Transverse colon (tissue), 4 donors: ENCODE results near the gene RNU6-1. TPM values are rescaled to one million over a fixed set of nuclear protein-coding genes. Genes with fewer than 3 reads are reported as not detected.

ENCODE experiments used
- DNase-seq: peaks from one replicate; pipeline ENCODE4 v3.0.0-alpha.2; 2019
- H3K27ac ChIP-seq, 4 donors: fragments of 200-600 bp; sonication (generic); 2 replicates each; pipeline ENCODE4 v1.5.1; 2016 to 2018; ENCODE audit warnings: inconsistent platforms in 4 of 4
- H3K27me3 ChIP-seq: fragments of 200-600 bp; sonication (generic); 2 replicates; pipeline ENCODE4 v1.5.1; 2017; ENCODE audit warnings: inconsistent platforms
- H3K36me3 ChIP-seq, 4 donors: fragments of 200-600 bp; sonication (generic); 2 replicates each; pipeline ENCODE4 v1.5.1; 2017 to 2019; ENCODE audit warnings: inconsistent platforms in 4 of 4
- H3K4me1 ChIP-seq, 4 donors: fragments of 200-600 bp; sonication (generic); 2 replicates each; pipeline ENCODE4 v1.5.1; 2017 to 2020; ENCODE audit warnings: inconsistent platforms in 4 of 4
- H3K4me3 ChIP-seq, 4 donors: fragments of 200-600 bp; sonication (generic); 1 replicate in 1 of 4; 2 replicates in 3 of 4; pipeline versions ENCODE4 v1.5.1 to v1.6.1; 2017 to 2019; ENCODE audit warnings: inconsistent platforms in 4 of 4
- H3K9me3 ChIP-seq, 2 donors: fragments of 200-600 bp; sonication (generic); 2 replicates each; pipeline ENCODE4 v1.5.1; 2017 to 2019; ENCODE audit warnings: inconsistent platforms in 2 of 2
- EP300 ChIP-seq: sonication (generic); formaldehyde crosslinking; IDR thresholded peaks from one replicate; pipeline ENCODE4 v1.6.1; 2017; ENCODE audit warnings: antibody characterized with exemption, low read depth
- POLR2A ChIP-seq: fragments of 450-650 bp; IDR thresholded peaks from one replicate; pipeline ENCODE4 v1.6.1; 2016; ENCODE audit warnings: antibody characterized with exemption, mild to moderate bottlenecking, moderate library complexity
- POLR2AphosphoS5 ChIP-seq, 3 donors: sonication (generic); formaldehyde crosslinking; IDR thresholded peaks; one replicate each; pipeline ENCODE4 v1.6.1; 2016; ENCODE audit warnings: antibody characterized with exemption in 3 of 3
- WGBS, 2 donors: methylation state at CpG; one replicate each; pipeline ENCODE4 v1.1.5; 2018; ENCODE audit warnings: low coverage in 1 of 2; 5-methylcytosine and 5-hydroxymethylcytosine counted together
- in situ Hi-C, 4 donors: fragments of 200-750 bp; cut with MboI; loops; one replicate each; pipeline versions ENCODE4 v1.15.0 to v1.15.1; 2017; ENCODE audit warnings: low sequenced_read_pairs in 3 of 4, low pct_ligation_motif_present in 1 of 4, low pct_unique_long_range_greater_than_20kb in 1 of 4
- intact Hi-C: fragments of 100-400 bp; cut with DNase I; formaldehyde crosslinking; loops from one replicate; pipeline ENCODE4 v1.15.1; 2023; ENCODE audit warnings: low total_unique reads
- total RNA-seq, 4 donors: library from RNA; depleted of rRNA; stranded (reverse); fragments of >200 nt; gene quantifications; one replicate each; pipeline ENCODE4 v1.1.0, GENCODE V29; 2016
- TF ChIP-seq, protein P1 (sequence below), 5 experiments: fragments of 200-600 bp in 3 of 5; fragments of 450-650 bp in 2 of 5; sonication (generic) in 3 of 5; IDR thresholded peaks; 1 replicate in 2 of 5; 2 replicates in 3 of 5; pipeline ENCODE4 v1.5.1; 2016 to 2017; ENCODE audit warnings: antibody characterized with exemption in 5 of 5, inconsistent platforms in 3 of 5, mild to moderate bottlenecking in 2 of 5, moderate library complexity in 1 of 5

Gene RNU6-1
- not detected for total RNA-seq

DNA sequence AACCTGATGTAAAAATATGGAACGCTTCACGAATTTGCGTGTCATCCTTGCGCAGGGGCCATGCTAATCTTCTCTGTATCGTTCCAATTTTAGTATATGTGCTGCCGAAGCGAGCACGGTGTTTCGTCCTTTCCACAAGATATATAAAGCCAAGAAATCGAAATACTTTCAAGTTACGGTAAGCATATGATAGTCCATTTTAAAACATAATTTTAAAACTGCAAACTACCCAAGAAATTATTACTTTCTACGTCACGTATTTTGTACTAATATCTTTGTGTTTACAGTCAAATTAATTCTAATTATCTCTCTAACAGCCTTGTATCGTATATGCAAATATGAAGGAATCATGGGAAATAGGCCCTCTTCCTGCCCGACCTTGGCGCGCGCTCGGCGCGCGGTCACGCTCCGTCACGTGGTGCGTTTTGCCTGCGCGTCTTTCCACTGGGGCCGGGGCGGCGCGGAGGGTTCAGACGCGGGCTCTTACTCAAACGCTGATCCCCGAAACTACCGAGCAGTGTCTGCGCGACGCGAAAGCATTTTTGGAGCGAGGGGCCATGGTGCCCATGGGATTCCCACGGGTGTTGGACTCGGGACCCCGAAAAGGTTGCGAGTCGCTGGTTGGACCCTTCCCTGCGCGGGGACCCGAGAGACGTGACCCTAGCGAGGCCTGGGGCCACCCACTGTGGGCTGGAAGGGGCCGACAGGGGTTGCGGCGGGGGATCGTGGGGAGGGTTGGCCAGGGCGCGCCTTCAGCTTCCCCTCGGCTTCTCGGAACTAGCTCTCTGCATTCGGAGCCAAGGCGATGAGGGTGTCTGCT lies at the start of gene RNU6-1:
TSS of gene RNU6-1 (minus strand) at position 117 of the 820 bp plus-strand sequence.
- WGBS, 2 donors: 0 to 1% methylated on average over 14 to 60 of the region's 62 CpGs
- peak; percentile 94 for DNase-seq
- Histone ChIP-seq H3K36me3 (no peaks in the 10 kb centered on the region), H3K9me3 (no peaks in the 10 kb centered on the region), H3K4me1 (peaks cover 12 to 35% (median 29%) of the 10 kb centered on the region in 4 donors), H3K27ac (peak within 1 kb of the TSS; percentile 97 to 100 (median 98)), H3K4me3 (peak within 1 kb of the TSS; percentile 80 to 94 (median 90)), H3K27me3 (peaks cover 11% of the 10 kb centered on the region)
- intact Hi-C loops: loop anchor here (10.0 kb wide), 1 partner anchor 375 kb away; no protein-coding TSS in a partner anchor
- in situ Hi-C loops: loop anchor here (10.0 to 25.0 kb wide), 5 partner anchors 325 to 903 kb away; no protein-coding TSS in a partner anchor
- TF ChIP-seq, protein P1, sequence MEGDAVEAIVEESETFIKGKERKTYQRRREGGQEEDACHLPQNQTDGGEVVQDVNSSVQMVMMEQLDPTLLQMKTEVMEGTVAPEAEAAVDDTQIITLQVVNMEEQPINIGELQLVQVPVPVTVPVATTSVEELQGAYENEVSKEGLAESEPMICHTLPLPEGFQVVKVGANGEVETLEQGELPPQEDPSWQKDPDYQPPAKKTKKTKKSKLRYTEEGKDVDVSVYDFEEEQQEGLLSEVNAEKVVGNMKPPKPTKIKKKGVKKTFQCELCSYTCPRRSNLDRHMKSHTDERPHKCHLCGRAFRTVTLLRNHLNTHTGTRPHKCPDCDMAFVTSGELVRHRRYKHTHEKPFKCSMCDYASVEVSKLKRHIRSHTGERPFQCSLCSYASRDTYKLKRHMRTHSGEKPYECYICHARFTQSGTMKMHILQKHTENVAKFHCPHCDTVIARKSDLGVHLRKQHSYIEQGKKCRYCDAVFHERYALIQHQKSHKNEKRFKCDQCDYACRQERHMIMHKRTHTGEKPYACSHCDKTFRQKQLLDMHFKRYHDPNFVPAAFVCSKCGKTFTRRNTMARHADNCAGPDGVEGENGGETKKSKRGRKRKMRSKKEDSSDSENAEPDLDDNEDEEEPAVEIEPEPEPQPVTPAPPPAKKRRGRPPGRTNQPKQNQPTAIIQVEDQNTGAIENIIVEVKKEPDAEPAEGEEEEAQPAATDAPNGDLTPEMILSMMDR (IDR thresholded peaks at IDR 0.05): no peak
- TF ChIP-seq EP300: no peak
- peak; percentile 86 for TF ChIP-seq POLR2A
- TF ChIP-seq POLR2AphosphoS5 (IDR thresholded peaks at IDR 0.05): peak; percentile 91

DNA sequence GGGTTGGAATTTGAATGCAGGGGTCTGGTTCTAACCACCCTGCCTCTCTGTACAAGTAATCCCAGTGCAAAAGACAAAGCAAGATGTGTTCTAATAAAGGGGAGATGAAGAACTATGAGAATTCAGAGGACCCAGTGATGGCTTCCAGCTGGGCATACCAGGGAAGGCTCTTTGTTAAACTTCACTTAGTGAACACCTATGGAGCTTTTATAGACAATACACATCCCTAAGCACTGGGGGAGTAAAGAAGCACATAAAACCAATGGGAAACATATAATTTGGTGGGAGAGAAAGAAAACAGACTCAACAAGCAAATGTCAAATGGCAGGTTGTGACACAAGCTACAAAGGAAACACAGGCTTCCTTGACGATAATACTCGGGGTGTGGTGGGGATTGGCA lies 47.9 kb upstream of the RNU6-1 start:
- no peak overlapping the region for H3K4me3 ChIP-seq
- TF ChIP-seq EP300: no peak
- H3K4me1 ChIP-seq: peaks cover 0 to 38% (median 18%) of the 10 kb centered on the region in 4 donors
- in situ Hi-C loops: no loop called here
- DNase-seq: no peak
- no peaks in the 10 kb centered on the region for H3K9me3 ChIP-seq
- intact Hi-C loops: no loop called here
- WGBS, 2 donors: 91% methylated on average over 2 of the region's 2 CpGs; no CpG with 5 or more reads in 1 of the 2 donors
- H3K36me3 ChIP-seq: no peaks in the 10 kb centered on the region
- H3K27ac ChIP-seq: no peak overlapping the region
- no peaks in the 10 kb centered on the region for H3K27me3 ChIP-seq

DNA sequence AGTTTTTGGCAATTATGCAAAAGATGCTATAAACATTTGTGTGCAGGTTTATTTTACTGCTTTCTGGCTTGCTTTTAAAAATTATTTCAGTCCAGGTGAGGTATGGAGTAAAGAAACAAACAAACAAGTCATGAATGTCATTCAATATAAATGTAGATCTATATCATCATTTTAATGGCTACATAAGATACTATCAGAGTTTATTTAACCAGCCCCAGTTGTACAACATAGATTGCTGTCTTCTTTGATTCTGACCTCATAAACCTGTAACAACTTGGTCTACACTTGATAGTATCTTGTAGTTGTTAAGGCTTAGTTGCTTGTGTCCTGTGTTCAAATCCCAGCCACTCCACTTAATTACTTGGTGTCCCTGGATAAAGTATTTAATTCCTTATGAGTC lies 46.0 kb upstream of the RNU6-1 start:
- H3K4me3 ChIP-seq: no peak overlapping the region
- intact Hi-C loops (no loop called here), in situ Hi-C loops (no loop called here)
- TF ChIP-seq POLR2A (no peak), EP300 (no peak), POLR2AphosphoS5 (IDR thresholded peaks at IDR 0.05) (no peak)
- TF ChIP-seq, protein P1 (IDR thresholded peaks at IDR 0.05): no peak
- H3K36me3 ChIP-seq: no peaks in the 10 kb centered on the region
- no peaks in the 10 kb centered on the region for H3K9me3 ChIP-seq
- H3K27ac ChIP-seq: peak overlapping the region in 1 of 4 donors; percentile 81
- H3K4me1 ChIP-seq: peaks cover 0 to 28% (median 15%) of the 10 kb centered on the region in 4 donors
- DNase-seq: no peak
- H3K27me3 ChIP-seq: no peaks in the 10 kb centered on the region

GRCh38 chr15:67885175-67885523 lies 45.3 kb upstream of the RNU6-1 start:
- no peaks in the 10 kb centered on the region for H3K9me3 ChIP-seq
- TF ChIP-seq POLR2AphosphoS5 (IDR thresholded peaks at IDR 0.05) (no peak), EP300 (no peak)
- WGBS, 2 donors: 40 to 64% methylated on average over 5 to 7 of the region's 7 CpGs
- peak overlapping the region in 3 of 4 donors; percentile 40 to 51 (median 41) for H3K4me3 ChIP-seq
- H3K4me1 ChIP-seq: peaks cover 0 to 28% (median 15%) of the 10 kb centered on the region in 4 donors
- no peak for DNase-seq
- H3K27ac ChIP-seq: peak overlapping the region; percentile 77 to 87 (median 82)
- H3K27me3 ChIP-seq: no peaks in the 10 kb centered on the region
- intact Hi-C loops (no loop called here), in situ Hi-C loops (no loop called here)
- no peaks in the 10 kb centered on the region for H3K36me3 ChIP-seq

DNA sequence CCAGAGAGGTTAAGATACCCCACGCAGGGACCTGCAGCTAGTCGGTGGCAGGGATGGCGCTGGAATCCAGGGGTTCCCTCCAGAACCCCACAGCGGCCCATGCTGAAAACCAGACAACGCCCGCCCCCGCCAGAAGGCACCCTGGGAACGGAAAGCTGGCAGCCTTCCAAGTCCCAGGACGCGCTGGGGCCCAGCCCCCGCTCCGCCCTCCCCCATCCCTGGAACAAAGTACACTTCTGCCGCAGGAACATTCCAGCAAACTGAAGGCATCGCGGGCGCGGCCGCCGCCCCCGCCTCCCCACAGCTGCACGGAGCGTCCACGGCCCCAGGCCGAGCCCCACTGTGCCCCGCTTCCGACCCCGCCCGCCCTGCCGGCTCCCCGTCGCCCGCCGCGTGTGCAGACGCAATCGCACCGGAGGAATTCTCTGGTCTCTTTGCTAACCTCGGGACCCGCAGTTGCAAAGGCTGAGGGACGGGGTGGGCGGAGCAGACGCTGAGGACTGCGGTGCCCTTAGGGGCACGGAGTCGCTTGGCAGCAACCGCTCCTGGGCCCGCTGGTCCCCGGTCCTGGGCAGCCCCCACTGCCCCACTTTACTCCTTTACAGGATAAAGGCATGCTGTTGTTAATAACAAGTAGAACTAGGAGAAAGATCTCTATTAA lies 44.8 kb upstream of the RNU6-1 start:
- H3K36me3 ChIP-seq: no peaks in the 10 kb centered on the region
- peaks cover 0 to 28% (median 15%) of the 10 kb centered on the region in 4 donors for H3K4me1 ChIP-seq
- in situ Hi-C loops: no loop called here
- WGBS, 2 donors: 6% methylated on average over 19 of the region's 48 CpGs; no CpG with 5 or more reads in 1 of the 2 donors
- peak; percentile 68 for TF ChIP-seq POLR2A
- TF ChIP-seq, protein P1 (IDR thresholded peaks at IDR 0.05): no peak
- TF ChIP-seq POLR2AphosphoS5 (IDR thresholded peaks at IDR 0.05): peak; percentile 30 to 75 (median 72)
- TF ChIP-seq EP300: peak; percentile 58
- H3K4me3 ChIP-seq: peak overlapping the region; percentile 31 to 51 (median 40)
- intact Hi-C loops: no loop called here
- H3K27me3 ChIP-seq: no peaks in the 10 kb centered on the region
- peak overlapping the region; percentile 77 to 87 (median 82) for H3K27ac ChIP-seq
- H3K9me3 ChIP-seq: no peaks in the 10 kb centered on the region
- DNase-seq: peak; percentile 92
